PC-3 (cell line): Measurements from ENCODE around the gene CTNNA3.

Experiments used
- EZH2phosphoT487 ChIP-seq: fragments of 300-600 bp; sonication (generic); IDR thresholded peaks from 2 replicates; pipeline ENCODE4 v1.6.1; 2018; ENCODE audit warnings: mild to moderate bottlenecking, antibody characterized with exemption, low read length, borderline replicate concordance
- TF ChIP-seq, protein P1 (sequence below): fragments of 300-600 bp; sonication (generic); conservative IDR thresholded peaks from 2 replicates; pipeline ENCODE4 v1.5.1; 2017; ENCODE audit warnings: antibody characterized with exemption, low read depth, mild to moderate bottlenecking, low read length

DNA sequence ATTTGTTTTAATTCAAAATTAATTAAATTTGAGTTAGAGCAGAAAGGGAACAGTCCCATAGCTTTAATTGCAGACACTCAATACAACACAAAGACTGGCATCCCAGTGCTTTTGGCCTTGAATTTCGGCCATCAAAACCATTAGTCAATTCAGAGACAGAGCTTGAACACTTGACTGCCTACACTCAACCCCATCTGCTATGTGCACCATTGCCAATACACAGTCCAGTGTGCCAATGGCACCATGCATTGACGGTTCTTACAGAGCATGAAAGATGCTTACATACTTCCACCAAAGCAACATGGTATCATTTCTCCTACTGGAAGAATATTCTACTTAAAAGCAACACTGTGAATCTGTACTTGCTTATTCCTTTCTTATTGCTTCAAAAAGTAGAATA is 813.7 kb downstream of the CTNNA3 start:
- TF ChIP-seq, protein P1, sequence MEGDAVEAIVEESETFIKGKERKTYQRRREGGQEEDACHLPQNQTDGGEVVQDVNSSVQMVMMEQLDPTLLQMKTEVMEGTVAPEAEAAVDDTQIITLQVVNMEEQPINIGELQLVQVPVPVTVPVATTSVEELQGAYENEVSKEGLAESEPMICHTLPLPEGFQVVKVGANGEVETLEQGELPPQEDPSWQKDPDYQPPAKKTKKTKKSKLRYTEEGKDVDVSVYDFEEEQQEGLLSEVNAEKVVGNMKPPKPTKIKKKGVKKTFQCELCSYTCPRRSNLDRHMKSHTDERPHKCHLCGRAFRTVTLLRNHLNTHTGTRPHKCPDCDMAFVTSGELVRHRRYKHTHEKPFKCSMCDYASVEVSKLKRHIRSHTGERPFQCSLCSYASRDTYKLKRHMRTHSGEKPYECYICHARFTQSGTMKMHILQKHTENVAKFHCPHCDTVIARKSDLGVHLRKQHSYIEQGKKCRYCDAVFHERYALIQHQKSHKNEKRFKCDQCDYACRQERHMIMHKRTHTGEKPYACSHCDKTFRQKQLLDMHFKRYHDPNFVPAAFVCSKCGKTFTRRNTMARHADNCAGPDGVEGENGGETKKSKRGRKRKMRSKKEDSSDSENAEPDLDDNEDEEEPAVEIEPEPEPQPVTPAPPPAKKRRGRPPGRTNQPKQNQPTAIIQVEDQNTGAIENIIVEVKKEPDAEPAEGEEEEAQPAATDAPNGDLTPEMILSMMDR: no peak
- no peak for TF ChIP-seq EZH2phosphoT487
